Measurements from ENCODE around the gene RASEF.

Gene RASEF

GRCh38 chr9:83012168-83012921 lies 50.6 kb downstream of the RASEF start:
- no peak for DNase-seq

GRCh38 chr9:83011611-83012010 lies 51.3 kb downstream of the RASEF start:
- DNase-seq: no peak

- DNase-seq: no peak
Observed at GRCh38 chr9:83007521-83008300, 55.2 kb downstream of the RASEF start.

DNA sequence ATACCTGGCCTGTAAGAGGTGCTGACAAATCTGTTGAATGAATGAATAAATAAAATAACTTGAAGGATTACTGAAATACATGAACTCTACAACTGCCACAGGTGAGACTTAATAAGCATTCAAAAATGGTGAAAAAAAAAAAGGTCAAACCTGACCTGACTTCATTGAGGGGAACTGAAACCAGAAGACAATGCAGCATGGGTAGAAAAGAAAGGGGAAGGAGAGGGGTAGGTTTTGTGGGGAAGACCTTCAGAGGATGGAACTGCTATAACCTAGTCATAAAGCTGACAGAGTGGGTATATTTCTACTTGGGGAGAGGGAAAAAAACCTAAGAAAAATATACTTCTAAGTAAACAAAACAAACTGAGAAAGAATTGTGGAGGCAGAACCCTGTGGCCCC lies 56.6 kb downstream of the RASEF start:
- DNase-seq: no peak

- no peak for DNase-seq
Observed at GRCh38 chr9:83005963-83006362, 57.0 kb downstream of the RASEF start.

DNA sequence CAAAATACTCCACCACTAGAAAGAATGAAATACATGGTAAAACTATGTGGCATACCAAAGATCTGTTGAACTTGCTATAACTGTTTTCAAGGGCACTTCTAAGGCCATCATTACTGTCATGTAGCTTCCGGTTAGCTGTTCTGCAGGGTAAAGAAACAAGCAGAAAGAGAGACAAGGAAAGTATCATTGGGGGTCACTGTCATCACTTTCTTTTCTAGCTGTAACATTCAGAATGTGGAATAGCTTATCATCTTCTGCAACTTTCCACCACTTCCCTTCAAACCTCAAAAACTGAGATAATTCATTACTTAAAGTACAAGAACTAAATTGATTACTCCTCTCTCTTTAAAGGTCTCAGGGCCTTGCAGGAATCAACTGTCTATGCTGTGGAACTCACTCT lies 57.6 kb downstream of the RASEF start:
- DNase-seq: no peak

DNA sequence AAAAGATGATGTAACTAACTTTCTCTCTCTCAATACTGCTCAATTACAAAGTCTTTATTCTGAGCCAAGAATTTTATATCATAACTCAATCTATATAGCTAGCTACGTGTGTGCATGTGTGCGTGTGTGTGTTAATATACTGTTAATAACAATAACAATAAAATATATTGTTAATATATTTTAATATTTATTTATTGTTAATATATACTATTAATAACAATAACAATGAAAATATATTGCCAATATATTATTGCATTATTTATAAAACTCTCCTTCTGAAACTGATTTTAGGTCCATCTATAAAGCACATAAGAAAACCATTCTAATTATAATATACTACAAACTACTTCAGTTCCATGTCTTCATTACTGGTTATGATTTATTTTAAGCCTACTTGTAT lies 60.6 kb downstream of the RASEF start:
- no peak for DNase-seq

- no peak for DNase-seq
Observed at GRCh38 chr9:83000765-83001164, 62.2 kb downstream of the RASEF start.

GRCh38 chr9:82998409-82998808 lies 64.5 kb downstream of the RASEF start:
- DNase-seq: no peak

DNA sequence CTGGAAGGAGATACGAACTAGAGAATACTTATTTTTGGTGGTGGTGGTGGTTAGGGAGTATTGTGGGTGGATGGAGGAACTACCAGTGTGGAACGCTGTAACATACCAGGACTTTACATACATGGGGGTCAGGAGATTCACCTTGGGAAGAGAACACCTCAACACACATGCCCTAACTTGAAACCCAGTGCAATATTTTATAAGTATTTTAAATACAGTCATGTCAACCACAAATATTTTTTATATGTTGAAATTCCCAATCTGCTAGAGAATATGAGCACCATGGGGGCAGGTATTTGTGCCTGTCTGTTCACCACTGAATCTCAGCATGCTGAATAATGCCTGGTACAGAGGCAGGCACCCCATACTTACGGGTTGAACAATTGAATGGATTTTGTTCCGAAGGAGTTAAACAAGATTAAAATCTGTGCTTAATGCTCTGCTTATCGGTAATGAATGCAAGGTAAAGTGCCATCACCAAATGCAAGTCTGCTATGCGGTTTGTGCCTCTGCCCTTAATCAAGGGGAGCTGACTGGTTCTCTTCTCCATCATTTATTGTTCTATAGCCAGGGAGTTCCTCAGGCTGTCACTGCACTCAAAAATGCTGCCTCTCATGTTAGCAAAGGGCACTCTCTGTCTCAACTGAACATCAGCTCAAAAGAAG lies 65.3 kb downstream of the RASEF start:
- DNase-seq: no peak

GRCh38 chr9:82996941-82997340 lies 66.0 kb downstream of the RASEF start:
- DNase-seq: no peak

DNA sequence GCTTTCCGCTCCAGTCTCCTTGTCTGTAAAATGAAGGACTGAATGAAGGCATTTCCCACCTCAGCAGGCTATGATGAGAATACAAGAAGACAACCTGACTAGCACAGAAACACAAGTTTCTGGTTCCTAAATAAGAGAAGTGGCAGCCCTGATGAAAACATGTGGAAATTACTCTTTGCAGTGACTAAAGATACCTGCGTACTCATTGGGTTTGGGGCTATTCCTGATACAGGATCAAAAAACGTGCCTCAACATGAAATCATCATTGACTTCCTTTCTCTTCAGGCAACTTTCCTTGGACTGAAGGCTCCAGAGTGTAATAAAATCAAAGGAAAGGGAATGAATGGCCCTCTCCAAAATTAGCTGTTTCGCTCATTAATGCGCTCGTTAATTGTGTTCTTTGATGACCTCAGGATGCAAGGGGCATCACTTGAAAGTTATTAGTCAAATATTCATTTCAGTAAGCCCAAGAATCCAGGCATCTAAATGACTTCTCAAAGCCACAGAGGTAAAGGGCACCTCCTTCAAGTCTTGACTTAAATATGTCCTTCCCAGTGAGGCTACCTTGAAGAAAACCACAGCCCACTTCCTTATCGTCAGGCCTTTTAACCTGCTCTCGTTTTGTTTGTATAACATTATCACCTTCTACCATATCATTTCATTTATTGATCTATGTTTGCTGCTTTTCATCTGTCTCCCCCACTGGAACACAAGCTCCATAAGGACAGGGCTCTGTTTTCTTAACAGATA lies 68.9 kb downstream of the RASEF start:
- DNase-seq: no peak

- no peak for DNase-seq
Observed at GRCh38 chr9:82991671-82992070, 71.3 kb downstream of the RASEF start.

DNA sequence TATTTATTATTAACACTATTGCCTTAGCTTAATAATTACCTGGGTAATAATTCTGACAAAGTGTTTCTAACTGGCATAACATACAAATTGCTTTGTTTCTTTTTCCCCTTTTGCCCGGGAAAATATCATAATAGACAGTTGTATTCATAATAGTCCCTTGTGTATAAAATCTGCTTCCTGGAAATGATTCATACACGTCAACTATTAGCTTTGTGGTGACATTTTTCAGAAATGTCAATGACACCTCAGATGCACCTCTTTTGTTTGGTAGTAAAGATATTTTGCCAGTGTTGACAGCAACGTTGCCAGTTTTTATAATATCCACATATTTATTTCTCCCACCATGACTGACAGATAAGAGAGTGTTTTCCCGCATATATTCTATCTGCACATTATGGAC lies 73.0 kb downstream of the RASEF start:
- DNase-seq: no peak

- DNase-seq: no peak
Observed at GRCh38 chr9:82988488-82988887, 74.5 kb downstream of the RASEF start.

GRCh38 chr9:82987370-82988189 lies 75.4 kb downstream of the RASEF start:
- DNase-seq: no peak

GRCh38 chr9:82981552-82981951 lies 81.4 kb downstream of the RASEF start:
- no peak for DNase-seq

DNA sequence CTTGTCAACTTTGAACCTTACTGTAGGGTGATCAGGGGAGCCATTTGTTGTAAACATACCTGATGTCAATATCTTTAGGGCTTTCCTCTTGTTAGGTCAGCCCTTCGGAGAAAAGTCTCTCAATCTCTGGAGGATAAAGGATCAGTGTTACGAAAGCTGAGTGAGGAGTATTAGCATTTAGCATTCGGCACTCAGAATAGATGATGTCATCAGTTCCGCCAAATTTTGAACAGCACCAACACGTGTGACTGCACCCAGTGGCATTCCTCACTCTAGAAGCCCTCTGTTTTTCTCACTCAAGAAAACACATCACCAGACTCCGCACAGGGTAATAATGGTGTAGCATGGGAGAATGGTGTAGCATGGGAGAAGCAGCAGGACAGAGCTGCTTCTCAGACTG lies 87.8 kb downstream of the RASEF start:
- no peak for DNase-seq

DNA sequence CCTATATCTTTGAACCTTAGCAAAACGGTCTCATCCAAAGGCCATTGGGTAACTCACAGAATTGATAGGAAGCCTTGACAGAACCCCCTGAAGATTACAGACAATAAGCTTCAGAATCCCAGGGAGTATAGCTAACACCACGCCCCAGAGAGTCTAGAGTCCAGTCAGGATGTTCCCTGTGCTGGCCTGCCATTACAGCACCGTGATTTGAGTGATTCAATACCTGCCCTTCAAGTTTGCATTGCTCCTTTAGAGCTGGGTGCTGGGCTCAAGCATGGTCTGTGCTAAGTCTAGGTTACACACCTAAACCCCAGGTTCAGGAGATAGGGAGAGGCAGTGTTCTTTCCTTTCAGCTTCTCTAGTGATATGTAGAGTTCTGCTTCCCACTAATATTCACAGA lies 90.5 kb downstream of the RASEF start:
- no peak for DNase-seq

- no peak for DNase-seq
Observed at GRCh38 chr9:82970359-82970758, 92.6 kb downstream of the RASEF start.

GRCh38 chr9:82969291-82969690 lies 93.7 kb downstream of the RASEF start:
- no peak for DNase-seq

GRCh38 chr9:82968816-82969215 lies 94.1 kb downstream of the RASEF start:
- no peak for DNase-seq
